Psoas muscle (tissue), 8 donors: ENCODE measurements around the gene PURA. TPM values are rescaled to one million over a fixed set of nuclear protein-coding genes. Genes with fewer than 3 reads are reported as not detected.

Experiments used
- ATAC-seq, 4 donors: fragments of 200-7000 bp; cut with Tn5 transposase; one replicate each; pipeline ENCODE4 v1.9.1; 2020; ENCODE audit warnings: moderate library complexity in 3 of 4, mild to moderate bottlenecking in 2 of 4
- DNase-seq, 2 donors: peaks; one replicate each; pipeline ENCODE4 v3.0.0-alpha.2; 2020
- H3K27ac ChIP-seq: fragments of 200-600 bp; one replicate; pipeline ENCODE4 v1.8.0; 2022
- H3K27me3 ChIP-seq, 3 donors: fragments of 200-600 bp in 1 of 3; one replicate each; pipeline versions ENCODE4 v1.6.1 to v1.8.0; 2013 to 2022; ENCODE audit warnings: low read length in 2 of 3, mild to moderate bottlenecking in 2 of 3, moderate library complexity in 1 of 3; ENCODE audit not compliant: insufficient read depth in 3 of 3
- H3K36me3 ChIP-seq, 2 donors: fragments of 200-600 bp in 1 of 2; one replicate each; pipeline versions ENCODE4 v1.6.1 to v1.8.0; 2013 to 2022; ENCODE audit warnings: low read depth in 1 of 2, mild to moderate bottlenecking in 1 of 2, moderate library complexity in 1 of 2; ENCODE audit not compliant: insufficient read depth in 1 of 2
- H3K4me1 ChIP-seq: fragments of 200-600 bp; one replicate; pipeline ENCODE4 v1.8.0; 2022
- H3K4me3 ChIP-seq: fragments of 200-600 bp; one replicate; pipeline ENCODE4 v1.8.0; 2022; ENCODE audit warnings: mild to moderate bottlenecking
- H3K9me3 ChIP-seq: fragments of 200-600 bp; one replicate; pipeline ENCODE4 v1.8.0; 2022
- CTCF ChIP-seq: fragments of 200-600 bp; IDR thresholded peaks from one replicate; pipeline ENCODE4 v1.8.0; 2022; ENCODE audit warnings: antibody characterized with exemption
- WGBS, 3 donors: extraction: QIAGEN DNeasy Blood & Tissue Kit; methylation state at CpG; one replicate each; pipeline versions ENCODE4 v1.1.6 to v1.1.7; 2013; 5-methylcytosine and 5-hydroxymethylcytosine counted together
- intact Hi-C, 2 donors: fragments of 100-400 bp; cut with DNase I; formaldehyde crosslinking; loops; one replicate each; pipeline versions ENCODE4 v1.11.0 to v1.14.2; 2022
- long read RNA-seq, 2 donors: library from polyadenylated mRNA; unstranded; transcript quantifications; one replicate each; pipeline ENCODE4 v2.0.0, GENCODE V29; 2021
- polyA plus RNA-seq, 3 donors: library from polyadenylated mRNA; stranded (reverse); fragments of 200-250 nt; gene quantifications; one replicate each; pipeline ENCODE4 v1.2.3, GENCODE V29; 2013
- total RNA-seq, 4 donors: library from RNA; stranded (reverse); fragmentation: NEBNext Ultra II Directional in 2 of 4; extraction: Animal tissue kit (Norgen Biotek cat#: 25700) in 2 of 4; gene quantifications; one replicate each; pipeline versions ENCODE4 v1.2.1 to v1.2.4, GENCODE V29; 2021 to 2023
- donor health status: healthy with polysubstance abuse.
- donor health status: DM: no; HTN: no; CAD: no; lungs with moderate emphysema.
- donor health status: Bipolar disorder and iron deficiency.
- donor health status: healthy.
- donor health status: DM: yes; HTN: yes; CAD: no.
- donor health status: DM: no; HTN: no; CAD: no.
- donor health status: DM: no; HTN: no; CAD: no.
- donor health status: DM: yes; HTN: yes; CAD: no.

PURA gene
- 10 to 100 TPM; 11.8 to 20.4 (median 19.3) TPM for total RNA-seq
- polyA plus RNA-seq = 1 to 10 TPM; 3.2 to 8.8 (median 3.4) TPM
- long read RNA-seq, donor 1, full-length matches to known transcripts = 20 of 36 reads
- long read RNA-seq, donor 1, partial matches to known transcripts = 0 of 36 reads
- long read RNA-seq, donor 1, other reads (novel, unspliced or antisense) = 16 of 36 reads
- long read RNA-seq, donor 2, full-length matches to known transcripts = 35 of 55 reads
- long read RNA-seq, donor 2, partial matches to known transcripts = 0 of 55 reads
- long read RNA-seq, donor 2, other reads (novel, unspliced or antisense) = 20 of 55 reads

- ATAC-seq (peak; percentile 93 to 96 (median 95)), DNase-seq (peak; percentile 96 to 98)
- no peaks in the 10 kb centered on the region for H3K9me3 ChIP-seq
- intact Hi-C loops = loop anchor here (5.0 kb wide), 1 partner anchor 34 kb away; no protein-coding TSS in a partner anchor
- peak within 1 kb of the TSS; percentile 73 for H3K4me3 ChIP-seq
- H3K27me3 ChIP-seq = no peaks in the 10 kb centered on the region
- H3K4me1 ChIP-seq = peaks cover 73% of the 10 kb centered on the region
- TF ChIP-seq CTCF = peak; percentile 16
- H3K27ac ChIP-seq = peak within 1 kb of the TSS; percentile 87
- 1% methylated on average over 13 to 60 of the region's 60 CpGs for WGBS, 3 donors
- H3K36me3 ChIP-seq = no peaks in the 10 kb centered on the region
These were observed at the start of gene PURA for GRCh38 chr5:140113699-140114263. Gene PURA (plus strand): TSS chr5:140114109. CDS start chr5:140114182, 73 bp downstream.

- H3K36me3 ChIP-seq = no peaks in the 10 kb centered on the region
- DNase-seq = no peak
- WGBS, 3 donors = 45 to 48% (median 47%) methylated on average over 10 of the region's 10 CpGs
- H3K4me3 ChIP-seq = no peak overlapping the region
- H3K4me1 ChIP-seq = peaks cover 5% of the 10 kb centered on the region
- H3K9me3 ChIP-seq = no peaks in the 10 kb centered on the region
- intact Hi-C loops = loop anchor here (1.0 to 10.0 kb wide), 4 partner anchors 32 to 282 kb away; no protein-coding TSS in a partner anchor
- peak in 1 of 4 donors; percentile 65 for ATAC-seq
- no peak for TF ChIP-seq CTCF
- no peak overlapping the region for H3K27ac ChIP-seq
- no peaks in the 10 kb centered on the region for H3K27me3 ChIP-seq
These were observed 41.1 kb upstream of the PURA start for GRCh38 chr5:140072812-140073211.

GRCh38 chr5:140073296-140073695 is 40.6 kb upstream of the PURA start:
- Histone ChIP-seq H3K36me3 (no peaks in the 10 kb centered on the region), H3K27ac (no peak overlapping the region), H3K9me3 (no peaks in the 10 kb centered on the region), H3K27me3 (no peaks in the 10 kb centered on the region), H3K4me1 (peaks cover 5% of the 10 kb centered on the region), H3K4me3 (no peak overlapping the region)
- 7 to 10% (median 9%) methylated on average over 4 of the region's 4 CpGs for WGBS, 3 donors
- intact Hi-C loops = loop anchor here (1.0 to 10.0 kb wide), 4 partner anchors 32 to 282 kb away; no protein-coding TSS in a partner anchor
- DNase-seq (no peak), ATAC-seq (peak in 1 of 4 donors; percentile 32)
- peak; percentile 76 for TF ChIP-seq CTCF

- Histone ChIP-seq H3K9me3 (no peaks in the 10 kb centered on the region), H3K4me3 (no peak overlapping the region), H3K27ac (no peak overlapping the region), H3K36me3 (no peaks in the 10 kb centered on the region), H3K4me1 (peaks cover 5% of the 10 kb centered on the region), H3K27me3 (no peaks in the 10 kb centered on the region)
- no peak for ATAC-seq
- TF ChIP-seq CTCF = no peak
- WGBS, 3 donors = 68 to 75% (median 71%) methylated on average over 2 of the region's 2 CpGs
- intact Hi-C loops = loop anchor here in 1 of 2 donors (10.0 kb wide), 1 partner anchor 279 kb away; no protein-coding TSS in a partner anchor
- DNase-seq = no peak
These were observed 38.5 kb upstream of the PURA start for GRCh38 chr5:140075371-140075770.
